LNCAP (cell line): ENCODE data around the gene RNF130.

ENCODE experiments used
- CTCF ChIP-seq: fragments of 450-650 bp; IDR thresholded peaks from 2 replicates; pipeline ENCODE4 v1.5.1; 2017; ENCODE audit warnings: mild to moderate bottlenecking

Gene RNF130

DNA sequence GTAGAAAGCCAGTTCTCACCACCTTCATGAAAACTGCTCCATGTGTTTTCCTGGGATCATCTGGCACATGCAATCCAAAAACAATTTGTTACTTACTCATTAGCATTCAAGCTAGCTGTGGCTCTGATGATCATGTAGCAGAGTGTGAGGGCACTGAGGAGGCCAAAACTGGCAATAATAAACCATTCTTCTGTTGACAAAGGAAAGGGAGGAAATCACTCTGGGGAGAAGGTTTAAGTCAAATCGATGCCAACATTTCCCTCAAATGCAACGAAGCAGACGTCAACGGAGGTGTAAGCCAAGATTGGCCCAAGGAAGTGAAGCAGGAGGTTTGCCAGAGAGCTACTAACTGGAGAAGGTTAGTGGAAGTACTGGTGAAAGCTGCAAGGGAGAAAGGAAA, 108.2 kb downstream of the RNF130 start:
- TF ChIP-seq CTCF, result no peak

DNA sequence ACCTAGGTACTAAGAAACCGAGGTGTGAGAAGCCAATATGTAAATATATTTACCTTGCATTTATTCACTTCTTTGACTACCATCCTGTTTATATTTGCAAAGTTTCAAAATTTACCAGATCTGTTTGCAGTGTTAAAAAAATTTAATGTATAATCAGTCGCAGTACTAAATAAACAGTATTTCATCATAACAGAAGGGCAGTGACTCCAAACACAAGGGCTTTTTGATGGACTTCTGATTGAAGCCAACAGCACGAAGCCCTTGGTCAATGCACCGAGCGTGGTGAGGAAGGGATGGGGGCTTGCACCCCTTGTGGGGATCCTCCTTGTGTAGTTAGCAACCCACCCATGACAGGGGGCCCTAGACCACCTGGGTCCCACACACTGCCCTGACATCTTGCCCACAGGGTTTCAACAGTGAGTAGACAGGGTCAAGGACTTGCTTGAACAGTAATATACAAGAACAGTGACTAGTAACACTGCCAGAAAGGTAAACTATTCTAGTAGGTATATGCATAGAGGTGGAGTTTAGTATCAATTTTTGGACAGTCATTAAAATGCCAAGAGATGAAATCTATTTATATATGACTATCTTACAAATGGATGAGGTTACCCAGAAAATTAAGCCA, 111.2 kb downstream of the RNF130 start:
- TF ChIP-seq CTCF, result no peak

GRCh38 chr5:179959641-179960040, 111.9 kb downstream of the RNF130 start:
- no peak for TF ChIP-seq CTCF

DNA sequence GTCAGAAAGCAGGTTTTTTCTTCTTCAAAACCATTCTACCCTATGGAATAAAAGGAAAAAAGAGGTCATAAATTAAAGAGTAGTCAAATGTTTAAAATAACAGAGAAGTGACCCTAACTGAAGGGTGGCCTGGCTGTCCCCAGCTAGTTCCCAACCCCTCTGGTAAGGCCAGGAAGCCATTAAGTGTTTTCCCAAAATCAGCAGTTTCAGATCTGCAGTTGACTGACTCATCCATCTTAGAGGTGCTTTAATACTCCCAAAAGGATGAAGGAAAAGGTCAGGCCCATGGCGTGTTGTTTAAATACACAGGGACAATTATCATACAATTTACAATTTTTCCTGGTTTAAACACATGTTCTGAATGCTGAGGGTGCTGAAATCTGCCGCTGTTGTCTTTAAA, 115.9 kb downstream of the RNF130 start:
- TF ChIP-seq CTCF, result no peak

DNA sequence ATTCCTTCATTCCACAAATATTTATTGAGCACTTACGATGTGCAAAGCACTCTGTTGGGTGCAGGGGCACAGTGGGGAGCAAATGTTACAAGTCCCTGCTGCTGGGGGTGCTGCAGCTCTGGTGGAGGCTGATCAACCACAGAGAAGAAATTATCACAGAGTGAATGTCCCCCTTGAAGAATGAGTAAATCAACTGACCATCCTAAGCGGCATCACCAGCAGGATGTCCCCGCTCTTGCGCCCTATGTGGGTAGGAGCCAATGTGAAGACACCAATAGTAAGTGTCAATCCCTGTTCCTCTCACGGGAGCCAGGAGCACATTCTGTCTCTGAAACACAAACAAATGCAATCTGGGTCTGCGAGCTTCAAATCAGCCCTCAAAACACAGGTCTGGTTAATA, 116.5 kb downstream of the RNF130 start:
- no peak for TF ChIP-seq CTCF

- no peak for TF ChIP-seq CTCF
These were observed 117.1 kb downstream of the RNF130 start for GRCh38 chr5:179954434-179954833.

DNA sequence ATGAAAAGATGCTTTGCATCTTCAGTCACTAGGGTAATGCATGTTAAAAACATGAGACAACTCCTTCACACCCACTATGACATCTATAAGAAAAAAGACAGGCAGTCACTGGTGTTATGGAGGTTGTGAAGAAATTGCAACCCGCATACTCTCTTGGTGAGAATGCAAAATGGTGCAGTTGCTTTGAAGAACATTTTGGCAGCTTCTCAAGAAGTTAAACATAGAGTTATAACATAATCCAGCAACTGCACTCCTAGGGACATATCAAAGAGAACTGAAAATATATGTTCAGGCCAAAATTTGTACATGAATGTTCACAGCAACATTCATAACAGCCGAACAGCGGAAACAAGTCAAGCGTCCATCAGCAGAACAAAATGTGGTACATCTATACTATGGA, 117.6 kb downstream of the RNF130 start:
- no peak for TF ChIP-seq CTCF

DNA sequence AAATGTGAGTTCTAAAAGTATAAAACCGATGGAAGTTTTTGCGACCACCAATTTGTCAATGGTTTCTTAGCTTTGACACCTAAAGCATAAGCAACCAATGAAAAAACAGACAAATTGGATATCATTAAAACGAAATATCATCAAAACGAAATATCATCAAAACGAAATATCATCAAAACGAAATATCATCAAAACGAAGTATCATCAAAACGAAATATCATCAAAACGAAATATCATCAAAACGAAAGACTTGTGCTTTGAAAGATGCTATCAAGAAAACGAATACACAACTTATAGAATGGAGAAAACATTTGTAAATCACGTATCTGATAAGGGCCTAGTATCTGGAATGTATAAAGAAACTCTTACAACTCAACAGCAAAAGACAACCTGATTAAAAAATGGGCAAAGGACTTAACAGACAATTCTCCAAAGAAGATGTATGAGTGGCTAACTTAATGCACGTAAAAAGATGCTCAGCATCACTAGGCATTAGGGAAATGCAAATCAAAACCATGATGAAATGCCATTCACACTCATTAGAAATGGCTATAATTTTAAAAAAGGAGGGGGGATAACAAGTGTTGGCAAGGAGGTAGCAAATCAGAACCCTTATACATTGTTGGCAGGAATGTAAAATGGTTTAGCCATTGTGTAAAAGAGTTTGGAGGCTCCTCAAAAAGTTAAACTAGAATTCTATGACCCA, 134.4 kb downstream of the RNF130 start:
- TF ChIP-seq CTCF, result no peak
